Measurements from ENCODE around the gene XIST. TPM values are rescaled to one million over a fixed set of nuclear protein-coding genes. Genes with fewer than 3 reads are reported as not detected.
"Not testable (repeated sequence)": the region's sequence is repeated elsewhere in the genome, so short reads cannot be mapped to it uniquely, and the experiment has no call there.

The XIST gene
- total RNA-seq, 2 donors from 2014 or later: 0.02 TPM; not detected in 1

GRCh38 chrX:73822775-73823174, 29.7 kb downstream of the XIST start:
- Mint-ChIP-seq H3K27me3 (ENCODE audit: insufficient read depth) (no peaks in the 10 kb centered on the region), H3K9me3 (no peaks in the 10 kb centered on the region), H3K36me3 (ENCODE audit: low read depth) (no peaks in the 10 kb centered on the region), H3K4me3 (no peak overlapping the region), H3K27ac (no peak overlapping the region), H3K4me1 (no peaks in the 10 kb centered on the region)
- no peak for DNase-seq
- WGBS, 2 experiments (ENCODE audit: insufficient coverage in 1 of 2, insufficient read length in 1 of 2): 91% methylated on average over 3 of the region's 4 CpGs; no CpG with 5 or more reads in 1 of the 2 experiments
- Histone ChIP-seq H3K4me1 (ENCODE audit: control insufficient read depth, insufficient read depth, low read length) (no peaks in the 10 kb centered on the region), H3K27ac (ENCODE audit: low read depth, low read length) (no peak overlapping the region), H3K27me3 (ENCODE audit: control insufficient read depth, insufficient read depth, low read length, poor library complexity, severe bottlenecking) (no peaks in the 10 kb centered on the region), H3K9me3 (ENCODE audit: control insufficient read depth, low read length) (no peaks in the 10 kb centered on the region), H3K4me3 (ENCODE audit: low read length) (no peak overlapping the region), H3K36me3 (ENCODE audit: control insufficient read depth, insufficient read depth, low read length) (no peaks in the 10 kb centered on the region), H3K9ac (ENCODE audit: extremely low read depth, low read length, poor library complexity, severe bottlenecking) (no peak overlapping the region)
- no peak for TF ChIP-seq CTCF (conservative IDR thresholded peaks at IDR 0.05)

GRCh38 chrX:73821921-73822559, 30.5 kb downstream of the XIST start:
- no peak overlapping the region for H3K9ac ChIP-seq (ENCODE audit: extremely low read depth, low read length, poor library complexity, severe bottlenecking)
- TF ChIP-seq CTCF (conservative IDR thresholded peaks at IDR 0.05): no peak
- H3K27me3 ChIP-seq (ENCODE audit: control insufficient read depth, insufficient read depth, low read length, poor library complexity, severe bottlenecking): no peaks in the 10 kb centered on the region
- no peaks in the 10 kb centered on the region for H3K27me3 Mint-ChIP-seq (ENCODE audit: insufficient read depth)
- no peak overlapping the region for H3K27ac Mint-ChIP-seq
- no peaks in the 10 kb centered on the region for H3K9me3 Mint-ChIP-seq
- H3K4me1 Mint-ChIP-seq: no peaks in the 10 kb centered on the region
- no peaks in the 10 kb centered on the region for H3K36me3 ChIP-seq (ENCODE audit: control insufficient read depth, insufficient read depth, low read length)
- no peaks in the 10 kb centered on the region for H3K36me3 Mint-ChIP-seq (ENCODE audit: low read depth)
- no peak overlapping the region for H3K4me3 ChIP-seq (ENCODE audit: low read length)
- H3K4me3 Mint-ChIP-seq: no peak overlapping the region
- DNase-seq: no peak
- no peaks in the 10 kb centered on the region for H3K9me3 ChIP-seq (ENCODE audit: control insufficient read depth, low read length)
- H3K27ac ChIP-seq (ENCODE audit: low read depth, low read length): no peak overlapping the region
- WGBS, 2 experiments (ENCODE audit: insufficient coverage in 1 of 2, insufficient read length in 1 of 2): 97% methylated on average over 3 of the region's 4 CpGs; no CpG with 5 or more reads in 1 of the 2 experiments
- no peaks in the 10 kb centered on the region for H3K4me1 ChIP-seq (ENCODE audit: control insufficient read depth, insufficient read depth, low read length)

- H3K9me3 Mint-ChIP-seq: not testable (repeated sequence)
Measured at GRCh38 chrX:73819864-73820558, 32.5 kb downstream of the XIST start.

More at GRCh38 chrX:73819864-73820558, 32.5 kb downstream of the XIST start:
- H3K27ac Mint-ChIP-seq; H3K36me3 Mint-ChIP-seq (ENCODE audit: low read depth); H3K27me3 ChIP-seq (ENCODE audit: control insufficient read depth, insufficient read depth, low read length, poor library complexity, severe bottlenecking); H3K4me3 ChIP-seq (ENCODE audit: low read length); H3K4me1 ChIP-seq (ENCODE audit: control insufficient read depth, insufficient read depth, low read length); H3K9me3 ChIP-seq (ENCODE audit: control insufficient read depth, low read length); H3K27ac ChIP-seq (ENCODE audit: low read depth, low read length); H3K36me3 ChIP-seq (ENCODE audit: control insufficient read depth, insufficient read depth, low read length); H3K4me3 Mint-ChIP-seq; DNase-seq; H3K27me3 Mint-ChIP-seq (ENCODE audit: insufficient read depth); H3K9ac ChIP-seq (ENCODE audit: extremely low read depth, low read length, poor library complexity, severe bottlenecking); H3K4me1 Mint-ChIP-seq: not testable (repeated sequence)
- 60 to 94% methylated on average over 1 to 9 of the region's 10 CpGs for WGBS, 2 experiments (ENCODE audit: insufficient coverage in 1 of 2, insufficient read length in 1 of 2)

Measured in endodermal cell (in vitro differentiated cells).